Dermis microvascular lymphatic vessel endothelial cell (primary cell): ENCODE measurements around the gene ANGPTL4. TPM values are rescaled to one million over a fixed set of nuclear protein-coding genes. Genes with fewer than 3 reads are reported as not detected.
A peak's percentile ranks its signal among the peaks of the same experiment; 100 is the strongest.
"Not testable (repeated sequence)": the region's sequence is repeated elsewhere in the genome, so short reads cannot be mapped to it uniquely, and the experiment has no call there.

Source experiments
- DNase-seq, 2 donors: peaks; one replicate each; pipeline versions ENCODE4 v3.0.0 to v3.0.0-alpha.2; 2010; ENCODE audit warnings: low read depth in 2 of 2
- total RNA-seq: library from RNA; depleted of rRNA; stranded (reverse); fragments of >200 nt; gene quantifications from 2 replicates; pipeline ENCODE4 v1.2.1, GENCODE V29; 2014

The ANGPTL4 gene
- total RNA-seq, 1 donor from 2014 or later, result 1.0 TPM

- DNase-seq, result peak; percentile 93 to 99
Observed at GRCh38 chr19:8361921-8362793, 1.8 kb upstream of the ANGPTL4 start.

- DNase-seq, result no peak
Observed at GRCh38 chr19:8366121-8366581, 2.2 kb downstream of the ANGPTL4 start.

GRCh38 chr19:8366961-8367326, 3.0 kb downstream of the ANGPTL4 start:
- DNase-seq, result peak in 1 of 2 donors; percentile 46

GRCh38 chr19:8367327-8368001, 3.5 kb downstream of the ANGPTL4 start:
- DNase-seq, result peak; percentile 73 to 96

GRCh38 chr19:8370176-8371010, 6.4 kb downstream of the ANGPTL4 start:
- no peak for DNase-seq

- DNase-seq, result no peak
Observed at GRCh38 chr19:8371011-8371804, 7.3 kb downstream of the ANGPTL4 start.

GRCh38 chr19:8373867-8374813, 10.2 kb downstream of the ANGPTL4 start:
- no peak for DNase-seq

- not testable (repeated sequence) for DNase-seq
Observed at GRCh38 chr19:8375766-8376165, 11.8 kb downstream of the ANGPTL4 start.

- not testable (repeated sequence) for DNase-seq
Observed at GRCh38 chr19:8376373-8376974, 12.5 kb downstream of the ANGPTL4 start.

GRCh38 chr19:8377598-8377997, 13.6 kb downstream of the ANGPTL4 start:
- DNase-seq, result no peak

- DNase-seq, result not testable (repeated sequence)
Observed at GRCh38 chr19:8379156-8379891, 15.4 kb downstream of the ANGPTL4 start.

GRCh38 chr19:8384569-8384968, 20.6 kb downstream of the ANGPTL4 start:
- not testable (repeated sequence) for DNase-seq

- DNase-seq, result not testable (repeated sequence)
Observed at GRCh38 chr19:8385103-8385502, 21.1 kb downstream of the ANGPTL4 start.

GRCh38 chr19:8385566-8385965, 21.6 kb downstream of the ANGPTL4 start:
- DNase-seq, result not testable (repeated sequence)

- DNase-seq, result not testable (repeated sequence)
Observed at GRCh38 chr19:8386419-8386818, 22.5 kb downstream of the ANGPTL4 start.

- DNase-seq, result no peak
Observed at GRCh38 chr19:8386990-8387389, 23.0 kb downstream of the ANGPTL4 start.

- no peak for DNase-seq
Observed at GRCh38 chr19:8387688-8388611, 24.0 kb downstream of the ANGPTL4 start.

GRCh38 chr19:8388612-8388958, 24.6 kb downstream of the ANGPTL4 start:
- DNase-seq, result no peak
